Coronary artery (tissue), 2 donors: ENCODE measurements around the gene SCUBE2.

Experiments
- DNase-seq: peaks from one replicate; pipeline ENCODE4 v3.0.0-alpha.2; 2017; ENCODE audit warnings: low spot score
- H3K27ac ChIP-seq, 2 donors: fragments of 200-600 bp; sonication (generic); one replicate each; pipeline ENCODE4 v1.5.1; 2016 to 2019
- H3K4me3 ChIP-seq: fragments of 200-600 bp; sonication (generic); 2 replicates; pipeline ENCODE4 v1.5.1; 2016; ENCODE audit warnings: mild to moderate bottlenecking, moderate library complexity
- CTCF ChIP-seq: fragments of 200-600 bp; sonication (generic); IDR thresholded peaks from one replicate; pipeline ENCODE4 v1.5.1; 2019; ENCODE audit warnings: antibody characterized with exemption

Gene SCUBE2

GRCh38 chr11:9041747-9042146 is 49.7 kb downstream of the SCUBE2 start:
- no peak for TF ChIP-seq CTCF
- no peak for DNase-seq
- Histone ChIP-seq H3K4me3 (no peak overlapping the region), H3K27ac (no peak overlapping the region)

- TF ChIP-seq CTCF: no peak
These were observed 51.0 kb downstream of the SCUBE2 start for GRCh38 chr11:9040410-9040809.

GRCh38 chr11:9039863-9040262 is 51.5 kb downstream of the SCUBE2 start:
- TF ChIP-seq CTCF: no peak
- Histone ChIP-seq H3K4me3 (no peak overlapping the region), H3K27ac (no peak overlapping the region)
- no peak for DNase-seq

More at GRCh38 chr11:9040410-9040809, 51.0 kb downstream of the SCUBE2 start:
- Histone ChIP-seq H3K27ac (no peak overlapping the region), H3K4me3 (no peak overlapping the region)
- no peak for DNase-seq

GRCh38 chr11:9039198-9039597 is 52.2 kb downstream of the SCUBE2 start:
- no peak for DNase-seq
- no peak overlapping the region for H3K27ac ChIP-seq
- no peak for TF ChIP-seq CTCF
- no peak overlapping the region for H3K4me3 ChIP-seq

GRCh38 chr11:9038541-9038940 is 52.9 kb downstream of the SCUBE2 start:
- Histone ChIP-seq H3K27ac (no peak overlapping the region), H3K4me3 (no peak overlapping the region)
- TF ChIP-seq CTCF: no peak
- DNase-seq: no peak

- Histone ChIP-seq H3K4me3 (no peak overlapping the region), H3K27ac (no peak overlapping the region)
- no peak for TF ChIP-seq CTCF
- DNase-seq: no peak
These were observed 53.4 kb downstream of the SCUBE2 start for GRCh38 chr11:9037963-9038362.

- H3K27ac ChIP-seq: no peak overlapping the region
- H3K4me3 ChIP-seq: no peak overlapping the region
- TF ChIP-seq CTCF: no peak
- DNase-seq: no peak
These were observed 54.2 kb downstream of the SCUBE2 start for GRCh38 chr11:9037046-9037780.
